Hypothalamus (tissue), 51 donors: Measurements from ENCODE around the gene MAP3K2.
A peak's percentile ranks its signal among the peaks of the same experiment; 100 is the strongest.
"Not testable (repeated sequence)": the region's sequence is repeated elsewhere in the genome, so short reads cannot be mapped to it uniquely, and the experiment has no call there.

ENCODE experiments used
- DNase-seq, 51 donors: peaks; one replicate each; lab custom pipeline; 2025; lab: John Stamatoyannopoulos, UW

MAP3K2 gene

GRCh38 chr2:127356531-127356930 is 31.2 kb downstream of the MAP3K2 start:
- no peak for DNase-seq

GRCh38 chr2:127355407-127356008 is 32.3 kb downstream of the MAP3K2 start:
- DNase-seq = peak in 1 of 51 donors; percentile 16

GRCh38 chr2:127353873-127354676 is 33.7 kb downstream of the MAP3K2 start:
- DNase-seq = not testable (repeated sequence)

- DNase-seq = not testable (repeated sequence)
Measured at GRCh38 chr2:127353223-127353622, 34.6 kb downstream of the MAP3K2 start.

- no peak for DNase-seq
Measured at GRCh38 chr2:127351603-127352002, 36.2 kb downstream of the MAP3K2 start.

GRCh38 chr2:127348426-127349000 is 39.3 kb downstream of the MAP3K2 start:
- no peak for DNase-seq

- no peak for DNase-seq
Measured at GRCh38 chr2:127347734-127348392, 39.9 kb downstream of the MAP3K2 start.

- no peak for DNase-seq
Measured at GRCh38 chr2:127347015-127347414, 40.8 kb downstream of the MAP3K2 start.

- no peak for DNase-seq
Measured at GRCh38 chr2:127343277-127343676, 44.5 kb downstream of the MAP3K2 start.

GRCh38 chr2:127342101-127342500 is 45.7 kb downstream of the MAP3K2 start:
- no peak for DNase-seq

GRCh38 chr2:127332335-127332734 is 55.4 kb downstream of the MAP3K2 start:
- no peak for DNase-seq

GRCh38 chr2:127330753-127331152 is 57.0 kb downstream of the MAP3K2 start:
- no peak for DNase-seq

GRCh38 chr2:127326289-127326945 is 61.4 kb downstream of the MAP3K2 start:
- DNase-seq = no peak

- DNase-seq = peak in 3 of 51 donors; percentile 2 to 20 (median 11)
Measured at GRCh38 chr2:127324635-127325034, 63.1 kb downstream of the MAP3K2 start.

GRCh38 chr2:127321303-127321702 is 66.5 kb downstream of the MAP3K2 start:
- no peak for DNase-seq

GRCh38 chr2:127320586-127321275 is 67.0 kb downstream of the MAP3K2 start:
- no peak for DNase-seq

GRCh38 chr2:127320067-127320466 is 67.7 kb downstream of the MAP3K2 start:
- DNase-seq = no peak

GRCh38 chr2:127314193-127314988 is 73.4 kb downstream of the MAP3K2 start:
- DNase-seq = no peak

- no peak for DNase-seq
Measured at GRCh38 chr2:127313406-127313805, 74.4 kb downstream of the MAP3K2 start.
